K562 (cell line): ENCODE measurements around the gene ACADVL. TPM values are rescaled to one million over a fixed set of nuclear protein-coding genes. Genes with fewer than 3 reads are reported as not detected.

Source experiments
- CBFB ChIP-seq: sonication (generic); formaldehyde crosslinking; IDR thresholded peaks from 2 replicates; pipeline ENCODE4 v1.4.0; 2020; ENCODE audit warnings: mild to moderate bottlenecking, missing genetic modification reagents
- CBX3 ChIP-seq, 2 experiments: IDR thresholded peaks; 1 replicate in 1 of 2; 2 replicates in 1 of 2; pipeline ENCODE4 v1.6.1; 2012; ENCODE audit warnings: inconsistent platforms in 2 of 2, low read length in 2 of 2, borderline replicate concordance in 1 of 2, control low read depth in 1 of 2
- ERF ChIP-seq: fragments of 450-650 bp; formaldehyde crosslinking; IDR thresholded peaks from 2 replicates; pipeline ENCODE4 v1.4.0; 2020; ENCODE audit warnings: mild to moderate bottlenecking, mixed read lengths
- FOXA1 ChIP-seq: fragments of 450-650 bp; IDR thresholded peaks from 2 replicates; pipeline ENCODE4 v1.6.1; 2016; ENCODE audit warnings: mild to moderate bottlenecking, borderline replicate concordance
- ILK ChIP-seq: fragments of 450-650 bp; IDR thresholded peaks from 2 replicates; pipeline ENCODE4 v1.6.1; 2016; ENCODE audit warnings: missing genetic modification characterization, low read depth, mild to moderate bottlenecking, missing compliant biosample characterization, moderate library complexity, borderline replicate concordance
- NELFE ChIP-seq: IDR thresholded peaks from 2 replicates; pipeline ENCODE4 v1.6.1; 2011; ENCODE audit warnings: mild to moderate bottlenecking; ENCODE audit not compliant: insufficient read depth, insufficient read length
- NONO ChIP-seq, 2 experiments: fragments of 200-400 bp in 1 of 2; fragments of 450-650 bp in 1 of 2; formaldehyde crosslinking in 1 of 2; IDR thresholded peaks; 2 replicates each; pipeline ENCODE4 v1.6.1; 2017; ENCODE audit warnings: low read depth in 2 of 2, mild to moderate bottlenecking in 2 of 2, moderate library complexity in 2 of 2, low read length in 1 of 2
- OTX1 ChIP-seq: fragments of 450-650 bp; formaldehyde crosslinking; IDR thresholded peaks from 2 replicates; pipeline ENCODE4 v1.4.0; 2022; ENCODE audit warnings: mild to moderate bottlenecking
- PCBP1 ChIP-seq: fragments of 200-400 bp; formaldehyde crosslinking; IDR thresholded peaks from 2 replicates; pipeline ENCODE4 v1.6.1; 2018; ENCODE audit warnings: mild to moderate bottlenecking, low read depth, low read length; ENCODE audit not compliant: poor library complexity, severe bottlenecking
- PML ChIP-seq: IDR thresholded peaks from 2 replicates; pipeline ENCODE4 v1.6.1; 2012; ENCODE audit warnings: low read length, inconsistent platforms
- POLR2A ChIP-seq: fragments of 450-650 bp; conservative IDR thresholded peaks from 2 replicates; pipeline ENCODE4 v1.6.1; 2016
- SOX6 ChIP-seq: fragments of 450-650 bp; IDR thresholded peaks from 2 replicates; pipeline ENCODE4 v1.6.1; 2014; ENCODE audit warnings: mild to moderate bottlenecking
- ZKSCAN3 ChIP-seq: fragments of 250-450 bp; sonication (Bioruptor Pico); IDR thresholded peaks from 2 replicates; pipeline ENCODE4 v1.4.0; 2020
- ZNF140 ChIP-seq: fragments of 250-450 bp; sonication (Bioruptor Pico); IDR thresholded peaks from 2 replicates; pipeline ENCODE4 v1.8.0; 2021; ENCODE audit warnings: moderate library complexity, mild to moderate bottlenecking, inconsistent platforms
- ZNF347 ChIP-seq: fragments of 450-650 bp; formaldehyde crosslinking; IDR thresholded peaks from 2 replicates; pipeline ENCODE4 v1.4.0; 2020; ENCODE audit warnings: low read depth, mild to moderate bottlenecking, moderate library complexity
- ZNF589 ChIP-seq: fragments of 200-800 bp; sonication (Bioruptor generic); IDR thresholded peaks from 2 replicates; pipeline ENCODE4 v1.6.1; 2016; ENCODE audit warnings: low read depth, missing genetic modification characterization, missing compliant biosample characterization
- ZZZ3 ChIP-seq: fragments of 450-650 bp; IDR thresholded peaks from 2 replicates; pipeline ENCODE4 v1.6.1; 2016; ENCODE audit warnings: antibody characterized with exemption, mild to moderate bottlenecking, moderate library complexity
- polyA plus RNA-seq, 8 experiments: library from polyadenylated mRNA; depleted of rRNA in 4 of 8; stranded (reverse) in 5 of 8; unstranded in 3 of 8; fragments of >200 nt; fragmentation: Nextera tagmentation in 2 of 8; fragmentation: Illumina TruSeq in 1 of 8; extraction: Ambion mirVana in 2 of 8; extraction: Trizol in 1 of 8; gene quantifications; 2 replicates each; pipeline versions ENCODE4 v1.2.1 to v1.2.3, GENCODE V29; 2011 to 2014; ENCODE audit warnings: inconsistent platforms in 1 of 8, missing spikeins in 1 of 8
- total RNA-seq, 7 experiments: library from RNA; depleted of rRNA in 6 of 7; stranded (reverse); fragments of >200 nt in 6 of 7; fragmentation: Illumina TruSeq in 2 of 7; extraction: Trizol in 2 of 7; gene quantifications; 2 replicates each; pipeline versions ENCODE4 v1.2.1 to v1.2.3, GENCODE V29; 2011 to 2021; ENCODE audit warnings: low replicate concordance in 1 of 7
- TF ChIP-seq, protein P1 (sequence below): fragments of 250-450 bp; sonication (Bioruptor Pico); IDR thresholded peaks from 2 replicates; pipeline ENCODE4 v1.8.0; 2021; ENCODE audit warnings: moderate library complexity, mild to moderate bottlenecking, inconsistent platforms
- TF ChIP-seq, protein P2 (sequence below): fragments of 450-650 bp; formaldehyde crosslinking; IDR thresholded peaks from 2 replicates; pipeline ENCODE4 v1.4.0; 2022; ENCODE audit warnings: mild to moderate bottlenecking, moderate library complexity
- TF ChIP-seq, protein P3 (sequence below): fragments of 450-650 bp; IDR thresholded peaks from 2 replicates; pipeline ENCODE4 v1.6.1; 2017; ENCODE audit warnings: antibody characterized with exemption
- TF ChIP-seq, protein P4 (sequence below): sonication (generic); formaldehyde crosslinking; IDR thresholded peaks from 2 replicates; pipeline ENCODE4 v1.5.0; 2020; ENCODE audit warnings: missing genetic modification reagents
- TF ChIP-seq, protein P5 (sequence below): fragments of 450-650 bp; IDR thresholded peaks from 2 replicates; pipeline ENCODE4 v1.6.1; 2016; ENCODE audit warnings: antibody characterized with exemption

The ACADVL gene
- total and polyA plus RNA-seq, 9 of the 15 experiments (the other 6 are each of a cell fraction or from before 2014, with no cell fraction given): 25.5 to 449 (median 214) TPM

DNA sequence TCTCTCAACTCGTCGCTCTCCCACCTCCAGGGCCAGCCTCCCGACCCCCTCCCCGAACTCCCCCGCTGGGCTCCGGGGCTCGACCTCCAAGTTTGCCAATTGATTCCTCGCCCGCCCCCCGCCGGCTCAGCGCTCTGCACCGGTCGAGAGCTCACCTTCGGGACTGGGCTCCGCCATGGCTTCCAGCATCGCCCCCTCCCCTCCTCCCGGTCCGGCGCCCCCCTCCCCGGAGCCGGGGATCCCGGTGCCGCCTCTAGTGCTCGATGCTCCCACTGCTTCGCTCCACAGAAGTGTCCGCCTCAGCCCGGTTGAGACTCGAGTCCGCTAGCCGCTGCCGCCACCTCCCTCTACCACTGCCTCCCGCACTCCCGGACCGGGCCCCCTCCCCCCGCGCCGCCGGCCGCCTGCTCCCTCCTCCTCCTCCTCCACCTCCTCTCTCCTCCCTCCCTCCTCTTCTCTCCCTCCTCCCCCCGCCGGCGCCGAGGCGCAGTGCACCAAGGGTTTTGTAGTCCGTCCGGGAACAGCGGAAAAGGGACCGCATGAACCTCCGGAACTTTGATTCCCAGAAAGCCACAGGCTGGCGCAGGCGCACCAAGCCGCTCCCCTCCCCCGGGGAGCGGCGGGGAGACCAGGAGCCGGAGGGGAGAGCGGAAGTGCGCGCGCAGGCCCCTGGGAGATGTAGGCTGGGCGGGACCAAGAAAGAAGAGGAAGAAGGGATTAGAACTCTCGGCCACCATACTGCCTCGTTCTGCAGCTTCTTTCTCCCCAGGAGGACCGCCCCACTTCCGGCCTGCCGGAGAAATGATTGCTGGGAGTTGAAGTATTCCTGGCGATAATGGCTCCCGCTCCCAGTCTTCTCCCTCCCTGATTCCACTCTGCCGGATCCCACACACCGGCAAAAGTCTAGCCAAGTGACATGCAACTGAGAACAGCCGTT is 19.6 kb downstream of the ACADVL start, which contains the start of gene PHF23 (continued):
- TF ChIP-seq OTX1 (CRISPR knock-in tag) (0 out of 2 replicates have a peak, but pooled peaks have one; percentile 8), ERF (CRISPR knock-in tag) (no peak), ZNF347 (no peak), NELFE (no peak), CBX3 (IDR thresholded peaks at IDR 0.05; ENCODE audit: borderline replicate concordance in 1 of 2, low read length in 2 of 2) (no peak), CBFB (no peak), ZNF140 (no peak), NONO (IDR thresholded peaks at IDR 0.05; ENCODE audit: low read depth in 2 of 2, low read length in 1 of 2) (0 out of 4 replicates have a peak, but pooled peaks of 1 of the 2 experiments have one; percentile 64), ILK (tag) (no peak), SOX6 (no peak), ZZZ3 (no peak), FOXA1 (no peak), ZKSCAN3 (CRISPR knock-in tag) (no peak), PML (0 out of 2 replicates have a peak, but pooled peaks have one; percentile 39), PCBP1 (peak; percentile 67), POLR2A (peak; percentile 73), ZNF589 (CRISPR knock-in tag) (no peak)
- TF ChIP-seq, protein P1, sequence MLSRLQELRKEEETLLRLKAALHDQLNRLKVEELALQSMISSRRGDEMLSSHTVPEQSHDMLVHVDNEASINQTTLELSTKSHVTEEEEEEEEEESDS (CRISPR knock-in tag): no peak
- TF ChIP-seq, protein P2, sequence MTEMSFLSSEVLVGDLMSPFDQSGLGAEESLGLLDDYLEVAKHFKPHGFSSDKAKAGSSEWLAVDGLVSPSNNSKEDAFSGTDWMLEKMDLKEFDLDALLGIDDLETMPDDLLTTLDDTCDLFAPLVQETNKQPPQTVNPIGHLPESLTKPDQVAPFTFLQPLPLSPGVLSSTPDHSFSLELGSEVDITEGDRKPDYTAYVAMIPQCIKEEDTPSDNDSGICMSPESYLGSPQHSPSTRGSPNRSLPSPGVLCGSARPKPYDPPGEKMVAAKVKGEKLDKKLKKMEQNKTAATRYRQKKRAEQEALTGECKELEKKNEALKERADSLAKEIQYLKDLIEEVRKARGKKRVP (CRISPR knock-in tag): no peak
- TF ChIP-seq, protein P3, sequence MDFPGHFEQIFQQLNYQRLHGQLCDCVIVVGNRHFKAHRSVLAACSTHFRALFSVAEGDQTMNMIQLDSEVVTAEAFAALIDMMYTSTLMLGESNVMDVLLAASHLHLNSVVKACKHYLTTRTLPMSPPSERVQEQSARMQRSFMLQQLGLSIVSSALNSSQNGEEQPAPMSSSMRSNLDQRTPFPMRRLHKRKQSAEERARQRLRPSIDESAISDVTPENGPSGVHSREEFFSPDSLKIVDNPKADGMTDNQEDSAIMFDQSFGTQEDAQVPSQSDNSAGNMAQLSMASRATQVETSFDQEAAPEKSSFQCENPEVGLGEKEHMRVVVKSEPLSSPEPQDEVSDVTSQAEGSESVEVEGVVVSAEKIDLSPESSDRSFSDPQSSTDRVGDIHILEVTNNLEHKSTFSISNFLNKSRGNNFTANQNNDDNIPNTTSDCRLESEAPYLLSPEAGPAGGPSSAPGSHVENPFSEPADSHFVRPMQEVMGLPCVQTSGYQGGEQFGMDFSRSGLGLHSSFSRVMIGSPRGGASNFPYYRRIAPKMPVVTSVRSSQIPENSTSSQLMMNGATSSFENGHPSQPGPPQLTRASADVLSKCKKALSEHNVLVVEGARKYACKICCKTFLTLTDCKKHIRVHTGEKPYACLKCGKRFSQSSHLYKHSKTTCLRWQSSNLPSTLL: no peak
- TF ChIP-seq, protein P4, sequence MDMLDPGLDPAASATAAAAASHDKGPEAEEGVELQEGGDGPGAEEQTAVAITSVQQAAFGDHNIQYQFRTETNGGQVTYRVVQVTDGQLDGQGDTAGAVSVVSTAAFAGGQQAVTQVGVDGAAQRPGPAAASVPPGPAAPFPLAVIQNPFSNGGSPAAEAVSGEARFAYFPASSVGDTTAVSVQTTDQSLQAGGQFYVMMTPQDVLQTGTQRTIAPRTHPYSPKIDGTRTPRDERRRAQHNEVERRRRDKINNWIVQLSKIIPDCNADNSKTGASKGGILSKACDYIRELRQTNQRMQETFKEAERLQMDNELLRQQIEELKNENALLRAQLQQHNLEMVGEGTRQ (CRISPR knock-in tag): no peak
- TF ChIP-seq, protein P5, sequence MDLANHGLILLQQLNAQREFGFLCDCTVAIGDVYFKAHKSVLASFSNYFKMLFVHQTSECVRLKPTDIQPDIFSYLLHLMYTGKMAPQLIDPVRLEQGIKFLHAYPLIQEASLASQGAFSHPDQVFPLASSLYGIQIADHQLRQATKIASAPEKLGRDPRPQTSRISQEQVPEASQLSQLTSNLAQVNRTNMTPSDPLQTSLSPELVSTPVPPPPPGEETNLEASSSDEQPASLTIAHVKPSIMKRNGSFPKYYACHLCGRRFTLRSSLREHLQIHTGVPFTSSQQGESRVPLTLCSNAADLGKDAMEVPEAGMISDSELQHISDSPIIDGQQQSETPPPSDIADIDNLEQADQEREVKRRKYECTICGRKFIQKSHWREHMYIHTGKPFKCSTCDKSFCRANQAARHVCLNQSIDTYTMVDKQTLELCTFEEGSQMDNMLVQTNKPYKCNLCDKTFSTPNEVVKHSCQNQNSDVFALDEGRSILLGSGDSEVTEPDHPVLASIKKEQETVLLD: peak; percentile 94
